ENCODE results near the gene DNAJC13. TPM values are rescaled to one million over a fixed set of nuclear protein-coding genes. Genes with fewer than 3 reads are reported as not detected.
"Not testable (repeated sequence)": the region's sequence is repeated elsewhere in the genome, so short reads cannot be mapped to it uniquely, and the experiment has no call there.

DNAJC13 gene
- total RNA-seq, 4 donors from 2014 or later = 42.0 to 102 (median 52.1) TPM

DNA sequence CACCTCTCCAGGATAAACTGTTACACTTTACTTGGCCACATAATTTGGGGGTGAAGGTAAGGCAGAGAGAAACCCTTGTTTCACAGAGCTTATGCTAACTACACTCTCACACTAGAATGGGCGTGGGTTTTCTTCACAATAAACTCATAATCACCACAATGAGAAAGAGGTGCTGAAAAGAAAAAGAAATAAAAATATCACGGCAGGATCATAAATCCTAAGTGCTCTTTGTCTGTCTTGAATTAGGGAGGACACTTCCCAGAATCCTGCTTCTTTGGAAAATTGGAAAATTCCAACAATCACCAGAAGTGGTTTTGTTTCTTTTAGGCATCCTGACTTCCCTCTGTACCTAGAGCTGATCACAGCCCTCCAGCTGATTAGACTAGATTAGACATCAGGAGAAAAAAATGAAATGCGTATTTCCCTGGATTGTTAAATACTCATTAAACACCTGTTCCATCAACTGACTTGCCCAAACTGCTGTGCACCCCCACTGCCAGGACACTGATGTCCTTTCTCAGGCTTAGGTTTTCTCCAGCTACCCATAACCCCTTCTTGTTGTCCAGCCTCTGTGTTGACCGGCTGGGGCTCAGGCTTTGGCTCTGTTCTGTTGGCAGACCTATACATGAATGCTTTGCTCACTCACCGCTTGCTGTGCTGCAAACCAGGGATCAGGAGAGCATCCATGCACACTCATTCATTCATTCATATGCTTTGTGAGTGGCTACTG is 138.2 kb downstream of the DNAJC13 start:
- no peak for TF ChIP-seq POLR2A (IDR thresholded peaks at IDR 0.05)
- TF ChIP-seq, protein P1, sequence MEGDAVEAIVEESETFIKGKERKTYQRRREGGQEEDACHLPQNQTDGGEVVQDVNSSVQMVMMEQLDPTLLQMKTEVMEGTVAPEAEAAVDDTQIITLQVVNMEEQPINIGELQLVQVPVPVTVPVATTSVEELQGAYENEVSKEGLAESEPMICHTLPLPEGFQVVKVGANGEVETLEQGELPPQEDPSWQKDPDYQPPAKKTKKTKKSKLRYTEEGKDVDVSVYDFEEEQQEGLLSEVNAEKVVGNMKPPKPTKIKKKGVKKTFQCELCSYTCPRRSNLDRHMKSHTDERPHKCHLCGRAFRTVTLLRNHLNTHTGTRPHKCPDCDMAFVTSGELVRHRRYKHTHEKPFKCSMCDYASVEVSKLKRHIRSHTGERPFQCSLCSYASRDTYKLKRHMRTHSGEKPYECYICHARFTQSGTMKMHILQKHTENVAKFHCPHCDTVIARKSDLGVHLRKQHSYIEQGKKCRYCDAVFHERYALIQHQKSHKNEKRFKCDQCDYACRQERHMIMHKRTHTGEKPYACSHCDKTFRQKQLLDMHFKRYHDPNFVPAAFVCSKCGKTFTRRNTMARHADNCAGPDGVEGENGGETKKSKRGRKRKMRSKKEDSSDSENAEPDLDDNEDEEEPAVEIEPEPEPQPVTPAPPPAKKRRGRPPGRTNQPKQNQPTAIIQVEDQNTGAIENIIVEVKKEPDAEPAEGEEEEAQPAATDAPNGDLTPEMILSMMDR (IDR thresholded peaks at IDR 0.05) = no peak
- Histone ChIP-seq H3K27me3 (no peaks in the 10 kb centered on the region), H3K4me1 (no peaks in the 10 kb centered on the region), H3K36me3 (peaks cover 0 to 10% (median 0%) of the 10 kb centered on the region in 3 donors), H3K27ac (no peak overlapping the region), H3K4me3 (no peak overlapping the region), H3K9me3 (no peaks in the 10 kb centered on the region)
- DNase-seq = no peak

DNA sequence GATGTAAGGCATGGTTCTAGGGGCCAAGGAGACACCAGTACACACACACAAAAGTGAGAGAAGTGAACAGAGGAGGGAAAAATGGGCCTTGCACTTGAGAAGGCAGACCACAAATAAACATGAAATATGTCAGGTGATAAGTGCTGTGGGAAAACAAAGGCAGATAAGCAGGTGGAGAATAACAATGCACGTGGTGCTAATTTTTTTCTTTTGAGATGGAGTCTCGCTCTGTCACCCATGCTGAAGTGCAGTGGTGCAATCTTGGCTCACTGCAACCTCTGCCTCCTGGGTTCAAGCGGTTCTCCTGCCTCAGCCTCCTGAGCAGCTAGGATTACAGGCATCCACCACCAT is 138.7 kb downstream of the DNAJC13 start:
- H3K27ac ChIP-seq, H3K4me3 ChIP-seq, H3K4me1 ChIP-seq, DNase-seq, H3K9me3 ChIP-seq, H3K36me3 ChIP-seq, H3K27me3 ChIP-seq: not testable (repeated sequence)

DNA sequence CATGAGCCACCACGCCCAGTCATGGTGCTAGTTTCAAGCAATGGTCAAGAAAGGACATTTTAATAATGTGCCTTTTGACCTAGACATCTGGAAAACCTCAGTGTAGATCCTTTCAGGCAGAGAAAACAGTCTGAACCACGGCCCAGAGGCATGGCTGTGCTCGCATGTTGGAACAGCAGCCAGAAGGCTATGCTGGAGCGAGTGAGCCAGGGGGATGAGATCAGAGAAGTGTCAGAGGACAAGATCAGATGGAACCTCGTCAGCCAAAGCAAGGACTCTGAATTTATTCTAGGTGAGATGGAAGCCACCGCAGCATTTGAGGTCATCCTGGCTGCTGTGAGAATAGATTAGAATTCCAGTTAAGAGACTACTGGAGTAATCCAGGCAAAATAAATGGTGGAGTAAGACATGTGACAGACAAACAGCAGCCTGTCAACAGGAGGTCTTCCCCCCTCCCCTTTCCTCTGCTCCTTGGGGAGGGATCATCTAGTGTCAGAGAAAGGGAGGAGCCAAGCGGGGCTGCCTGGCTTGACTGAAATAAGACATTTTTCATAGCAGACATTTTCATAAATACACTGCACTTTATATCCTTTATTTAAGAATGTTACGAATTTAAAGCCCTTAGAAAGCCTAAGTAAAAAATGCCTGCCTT is 139.3 kb downstream of the DNAJC13 start:
- Histone ChIP-seq H3K36me3 (peaks cover 0 to 10% (median 0%) of the 10 kb centered on the region in 3 donors), H3K4me1 (no peaks in the 10 kb centered on the region), H3K27ac (no peak overlapping the region), H3K27me3 (no peaks in the 10 kb centered on the region), H3K4me3 (no peak overlapping the region), H3K9me3 (no peaks in the 10 kb centered on the region)
- TF ChIP-seq POLR2A (IDR thresholded peaks at IDR 0.05) = no peak
- TF ChIP-seq, protein P1 (IDR thresholded peaks at IDR 0.05) = no peak
- no peak for DNase-seq

DNA sequence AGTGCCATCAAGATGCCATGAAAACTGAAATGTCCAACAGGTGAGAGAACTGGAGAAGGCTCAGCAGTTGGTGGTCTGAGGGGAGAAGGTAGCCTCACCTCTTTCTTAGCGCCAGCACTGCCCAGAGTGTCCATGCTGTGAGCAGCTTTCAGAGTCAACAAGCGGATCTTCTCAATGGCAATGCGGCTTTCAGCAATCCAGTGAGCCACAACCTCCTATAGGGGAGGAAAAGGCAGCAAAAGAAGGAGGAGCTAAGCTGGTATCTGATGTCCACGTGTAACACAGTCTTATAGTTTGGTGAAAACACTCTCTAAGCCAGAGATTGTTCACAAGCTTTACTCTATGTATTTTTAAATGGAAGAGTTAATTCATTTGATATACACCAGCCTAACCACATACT is 143.7 kb downstream of the DNAJC13 start:
- H3K36me3 ChIP-seq = peaks cover 0 to 19% (median 0%) of the 10 kb centered on the region in 3 donors
- no peak for DNase-seq
- H3K4me1 ChIP-seq = no peaks in the 10 kb centered on the region
- H3K4me3 ChIP-seq = no peak overlapping the region
- H3K9me3 ChIP-seq = no peaks in the 10 kb centered on the region
- no peaks in the 10 kb centered on the region for H3K27me3 ChIP-seq
- TF ChIP-seq, protein P1 (IDR thresholded peaks at IDR 0.05) = no peak
- TF ChIP-seq POLR2A (IDR thresholded peaks at IDR 0.05) = no peak
- no peak overlapping the region for H3K27ac ChIP-seq

DNA sequence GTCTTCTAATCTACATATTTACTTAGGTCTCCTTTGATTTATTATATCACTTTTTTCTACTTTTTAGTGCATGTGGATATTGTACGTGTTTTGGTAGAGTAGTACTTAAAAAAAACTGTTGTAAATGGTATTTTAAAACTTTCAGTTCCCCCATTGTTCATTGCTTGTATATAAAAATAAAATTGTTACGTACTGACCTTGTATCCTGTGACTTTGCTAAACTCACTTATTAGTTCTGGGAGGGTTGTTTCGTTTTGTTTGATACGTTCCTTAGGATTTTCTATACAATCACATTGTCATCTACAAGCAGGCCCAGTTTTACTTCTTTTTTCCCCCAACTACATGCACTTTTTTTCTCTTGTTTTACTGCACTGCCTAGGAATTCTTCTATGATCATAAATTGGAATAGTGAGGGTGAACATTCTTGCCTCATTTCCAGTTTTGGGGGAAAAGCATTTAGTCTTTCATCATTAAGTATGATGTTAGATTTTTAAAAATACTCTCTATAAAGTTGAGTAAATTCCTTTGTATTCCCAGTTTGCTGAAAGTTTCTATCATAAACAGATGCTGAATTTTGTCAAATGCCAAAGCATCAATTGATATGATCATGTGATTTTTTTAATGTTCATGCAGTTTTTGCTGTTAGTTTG is 146.2 kb downstream of the DNAJC13 start:
- no peaks in the 10 kb centered on the region for H3K9me3 ChIP-seq
- H3K36me3 ChIP-seq = peaks cover 0 to 17% (median 0%) of the 10 kb centered on the region in 3 donors
- H3K27me3 ChIP-seq = no peaks in the 10 kb centered on the region
- H3K4me1 ChIP-seq = no peaks in the 10 kb centered on the region
- H3K4me3 ChIP-seq = no peak overlapping the region
- no peak for DNase-seq
- no peak for TF ChIP-seq POLR2A (IDR thresholded peaks at IDR 0.05)
- TF ChIP-seq, protein P1 (IDR thresholded peaks at IDR 0.05) = no peak
- H3K27ac ChIP-seq = no peak overlapping the region

DNA sequence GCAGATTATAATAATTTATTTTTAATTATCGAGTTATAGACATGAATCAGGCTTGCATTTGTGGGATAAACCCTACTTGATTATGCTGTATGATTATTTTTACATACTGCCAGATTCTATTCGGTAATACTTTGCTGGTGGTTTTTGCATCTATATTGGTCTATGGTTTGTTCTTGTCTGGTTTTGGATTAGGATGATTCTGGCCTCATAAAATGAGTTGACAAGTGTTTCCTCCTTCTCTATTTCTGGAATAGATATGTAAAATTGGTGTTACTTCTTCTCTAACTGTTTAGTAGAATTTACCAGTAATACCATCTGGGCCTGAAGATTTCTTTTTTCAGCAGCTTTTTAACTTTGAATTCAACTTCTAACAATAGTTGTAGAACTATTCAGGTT is 146.8 kb downstream of the DNAJC13 start:
- H3K27me3 ChIP-seq = no peaks in the 10 kb centered on the region
- H3K4me3 ChIP-seq = no peak overlapping the region
- peaks cover 0 to 15% (median 0%) of the 10 kb centered on the region in 3 donors for H3K36me3 ChIP-seq
- no peaks in the 10 kb centered on the region for H3K9me3 ChIP-seq
- no peak overlapping the region for H3K27ac ChIP-seq
- no peak for DNase-seq
- no peaks in the 10 kb centered on the region for H3K4me1 ChIP-seq
- no peak for TF ChIP-seq POLR2A (IDR thresholded peaks at IDR 0.05)
- TF ChIP-seq, protein P1 (IDR thresholded peaks at IDR 0.05) = no peak

Measured in Peyer's patch (tissue), 4 donors.